ENCODE results near the gene SPINK7.
"Not testable (repeated sequence)": the region's sequence is repeated elsewhere in the genome, so short reads cannot be mapped to it uniquely, and the experiment has no call there.

The SPINK7 gene

GRCh38 chr5:148312153-148312552, at the start of gene SPINK7:
SPINK7 (plus strand) TSS chr5:148312423; CDS start chr5:148312484, 61 bp downstream.
- Histone ChIP-seq H3K9me3 (ENCODE audit: control insufficient read depth, low read length) (no peaks in the 10 kb centered on the region), H3K4me1 (no peaks in the 10 kb centered on the region), H3K27ac (no peak within 1 kb of the TSS), H3K4me3 (ENCODE audit: low read depth, low read length) (no peak within 1 kb of the TSS), H3K27me3 (ENCODE audit: control insufficient read depth, insufficient read depth, low read length) (no peaks in the 10 kb centered on the region), H3K9ac (no peak within 1 kb of the TSS), H2AFZ (no peak within 1 kb of the TSS), H3K79me2 (no peaks in the 10 kb centered on the region), H3K36me3 (ENCODE audit: control insufficient read depth, insufficient read depth, low read length) (no peaks in the 10 kb centered on the region), H3K4me2 (ENCODE audit: low read length) (no peak within 1 kb of the TSS)
- TF ChIP-seq CTCF (IDR thresholded peaks at IDR 0.05) = no peak

GRCh38 chr5:148267962-148268361, 44.3 kb upstream of the SPINK7 start:
- Histone ChIP-seq H3K4me3 (ENCODE audit: low read depth, low read length) (no peak overlapping the region), H3K4me1 (no peaks in the 10 kb centered on the region), H3K79me2 (no peaks in the 10 kb centered on the region), H3K27me3 (ENCODE audit: control insufficient read depth, insufficient read depth, low read length) (no peaks in the 10 kb centered on the region), H3K4me2 (ENCODE audit: low read length) (no peak overlapping the region), H2AFZ (no peak overlapping the region), H3K27ac (no peak overlapping the region), H3K36me3 (ENCODE audit: control insufficient read depth, insufficient read depth, low read length) (no peaks in the 10 kb centered on the region), H3K9ac (no peak overlapping the region), H3K9me3 (ENCODE audit: control insufficient read depth, low read length) (no peaks in the 10 kb centered on the region)
- no peak for TF ChIP-seq CTCF (IDR thresholded peaks at IDR 0.05)

- TF ChIP-seq CTCF (IDR thresholded peaks at IDR 0.05) = no peak
- Histone ChIP-seq H3K4me3 (ENCODE audit: low read depth, low read length) (no peak within 1 kb of the TSS), H3K27me3 (ENCODE audit: control insufficient read depth, insufficient read depth, low read length) (no peaks in the 10 kb centered on the region), H3K27ac (no peak within 1 kb of the TSS), H3K4me1 (no peaks in the 10 kb centered on the region), H3K4me2 (ENCODE audit: low read length) (no peak within 1 kb of the TSS), H3K9me3 (ENCODE audit: control insufficient read depth, low read length) (no peaks in the 10 kb centered on the region), H3K9ac (no peak within 1 kb of the TSS), H3K79me2 (no peaks in the 10 kb centered on the region), H2AFZ (no peak within 1 kb of the TSS), H3K36me3 (ENCODE audit: control insufficient read depth, insufficient read depth, low read length) (no peaks in the 10 kb centered on the region)
These were observed 43.7 kb upstream of the SPINK7 start, which contains the start of gene SPINK13 for GRCh38 chr5:148268566-148268965. SPINK13 (plus strand) TSS chr5:148268794; CDS start chr5:148270073, 1,279 bp downstream.

GRCh38 chr5:148275129-148275528, 37.1 kb upstream of the SPINK7 start:
- not testable (repeated sequence) for H3K4me2 ChIP-seq (ENCODE audit: low read length); H3K27ac ChIP-seq; H2AFZ ChIP-seq; H3K4me1 ChIP-seq; H3K9me3 ChIP-seq (ENCODE audit: control insufficient read depth, low read length); H3K27me3 ChIP-seq (ENCODE audit: control insufficient read depth, insufficient read depth, low read length); H3K9ac ChIP-seq; H3K36me3 ChIP-seq (ENCODE audit: control insufficient read depth, insufficient read depth, low read length); H3K4me3 ChIP-seq (ENCODE audit: low read depth, low read length); H3K79me2 ChIP-seq

GRCh38 chr5:148280893-148281292, 31.3 kb upstream of the SPINK7 start:
- H3K9ac ChIP-seq; H3K79me2 ChIP-seq; H3K27ac ChIP-seq; H2AFZ ChIP-seq; H3K27me3 ChIP-seq (ENCODE audit: control insufficient read depth, insufficient read depth, low read length); H3K4me1 ChIP-seq; H3K4me2 ChIP-seq (ENCODE audit: low read length); H3K9me3 ChIP-seq (ENCODE audit: control insufficient read depth, low read length); H3K36me3 ChIP-seq (ENCODE audit: control insufficient read depth, insufficient read depth, low read length); H3K4me3 ChIP-seq (ENCODE audit: low read depth, low read length): not testable (repeated sequence)

GRCh38 chr5:148281336-148281735, 30.9 kb upstream of the SPINK7 start:
- not testable (repeated sequence) for H3K9me3 ChIP-seq (ENCODE audit: control insufficient read depth, low read length); H3K36me3 ChIP-seq (ENCODE audit: control insufficient read depth, insufficient read depth, low read length); H3K79me2 ChIP-seq; H3K4me2 ChIP-seq (ENCODE audit: low read length); H3K9ac ChIP-seq; H3K4me1 ChIP-seq; H2AFZ ChIP-seq; H3K27ac ChIP-seq; H3K27me3 ChIP-seq (ENCODE audit: control insufficient read depth, insufficient read depth, low read length); H3K4me3 ChIP-seq (ENCODE audit: low read depth, low read length)

Data from parathyroid adenoma (tissue), 2 donors.